H1 (cell line): ENCODE results near the gene SPACDR. TPM values are rescaled to one million over a fixed set of nuclear protein-coding genes. Genes with fewer than 3 reads are reported as not detected.

Experiments
- ATF3 ChIP-seq: IDR thresholded peaks from 2 replicates; pipeline ENCODE4 v1.6.1; 2011; ENCODE audit warnings: low read depth, mild to moderate bottlenecking, low read length; ENCODE audit not compliant: insufficient read depth
- CBX5 ChIP-seq: fragments of 300-800, 300-1000 bp; sonication (generic); IDR thresholded peaks from 2 replicates; pipeline ENCODE4 v1.7.1; 2016; ENCODE audit warnings: antibody characterized with exemption, low read length, low read depth
- CHD7 ChIP-seq: fragments of 300-600 bp; sonication (generic); IDR thresholded peaks from 2 replicates; pipeline ENCODE4 v1.7.1; 2012; ENCODE audit warnings: low read length, moderate library complexity, mild to moderate bottlenecking, inconsistent platforms; ENCODE audit not compliant: insufficient replicate concordance
- HDAC2 ChIP-seq, 2 experiments: fragments of 300-600 bp in 1 of 2; sonication (generic) in 1 of 2; IDR thresholded peaks; 2 replicates each; pipeline ENCODE4 v1.6.1; 2011 to 2012; ENCODE audit warnings: low read depth in 2 of 2, low read length in 2 of 2, mild to moderate bottlenecking in 2 of 2, moderate library complexity in 2 of 2, borderline replicate concordance in 1 of 2, inconsistent platforms in 1 of 2
- KDM4A ChIP-seq: IDR thresholded peaks from one replicate; pipeline ENCODE4 v1.7.1; 2012; ENCODE audit warnings: low read depth, mild to moderate bottlenecking, moderate library complexity, low read length, inconsistent platforms; ENCODE audit not compliant: severe bottlenecking
- POLR2A ChIP-seq, 2 experiments: IDR thresholded peaks; 1 replicate in 1 of 2; 2 replicates in 1 of 2; pipeline ENCODE4 v1.6.1; 2011; ENCODE audit warnings: low read depth in 2 of 2, low read length in 2 of 2, mild to moderate bottlenecking in 2 of 2; ENCODE audit errors: control extremely low read depth in 1 of 2
- SRF ChIP-seq: IDR thresholded peaks from 2 replicates; pipeline ENCODE4 v1.6.1; 2011; ENCODE audit warnings: mild to moderate bottlenecking, low read depth, low read length, moderate library complexity
- TAF7 ChIP-seq: optimal IDR thresholded peaks from 2 replicates; pipeline ENCODE3; 2011; ENCODE audit warnings: low read depth, mild to moderate bottlenecking, inconsistent platforms, low read length, moderate library complexity, borderline replicate concordance
- ZNF274 ChIP-seq: IDR thresholded peaks from 2 replicates; pipeline ENCODE4 v1.7.0; 2012; ENCODE audit warnings: low read length, borderline replicate concordance; ENCODE audit errors: extremely low read depth
- polyA plus RNA-seq, 7 experiments: library from polyadenylated mRNA; depleted of rRNA in 3 of 7; stranded (reverse) in 5 of 7; unstranded in 2 of 7; fragments of >200 nt in 5 of 7; fragments of 200-250 nt in 2 of 7; gene quantifications; 1 replicate in 5 of 7; 2 replicates in 1 of 7; 4 replicates in 1 of 7; pipeline versions ENCODE4 v1.2.1 to v1.2.3, GENCODE V29; 2011 to 2013; ENCODE audit warnings: missing spikeins in 2 of 7, mixed read lengths in 2 of 7
- total RNA-seq: library from RNA; stranded (reverse); fragmentation: NEBNext Ultra II Directional; extraction: Animal tissue kit (Norgen Biotek cat#: 25700); gene quantifications from 2 replicates; pipeline ENCODE4 v1.2.1, GENCODE V29; 2021

SPACDR gene
- total and polyA plus RNA-seq, 2 of the 8 experiments (the other 6 are each of a cell fraction or from before 2014, with no cell fraction given): 0.26 TPM; not detected in 1

GRCh38 chr7:100428199-100428966 is 35.7 kb downstream of the SPACDR start, which contains the start of gene ZCWPW1 (continued):
- TF ChIP-seq CHD7: peak; percentile 18
- peak; percentile 86 to 100; a peak in 2 of 4 replicates for TF ChIP-seq HDAC2 (IDR thresholded peaks at IDR 0.05; ENCODE audit: borderline replicate concordance in 1 of 2, low read depth in 2 of 2, low read length in 2 of 2)
- no peak for TF ChIP-seq SRF
- peak in 1 of 2 experiments; percentile 86; a peak in 2 of 3 replicates for TF ChIP-seq POLR2A (IDR thresholded peaks at IDR 0.05; ENCODE audit: control extremely low read depth in 1 of 2, low read depth in 2 of 2, low read length in 2 of 2)
- no peak for TF ChIP-seq CBX5
- no peak for TF ChIP-seq ZNF274
- no peak for TF ChIP-seq ATF3
- TF ChIP-seq KDM4A: peak; percentile 69
- TF ChIP-seq TAF7: peak; percentile 95
